ENCODE results near the gene MEGF11. TPM values are rescaled to one million over a fixed set of nuclear protein-coding genes. Genes with fewer than 3 reads are reported as not detected.

MEGF11 gene
- total RNA-seq, 1 experiment from 2014 or later: 0.09 TPM

DNA sequence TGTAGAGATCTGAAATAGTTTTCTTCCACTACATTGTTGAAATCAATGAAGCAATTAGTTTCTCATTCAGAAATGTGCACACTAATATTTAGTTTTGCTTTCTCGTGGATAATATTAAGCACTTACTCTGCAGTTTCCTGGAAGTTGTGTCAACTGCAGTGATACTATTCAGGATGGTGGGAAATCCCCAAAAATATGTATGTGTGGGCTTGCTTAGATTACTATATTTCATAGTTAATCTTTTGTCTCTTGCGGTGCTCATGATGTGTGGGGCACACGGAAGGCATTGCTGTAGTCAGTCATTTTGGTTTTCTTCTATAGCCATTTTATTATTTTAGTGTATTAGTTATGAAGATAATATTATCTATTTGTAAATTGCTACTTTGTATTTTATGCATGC, 364.6 kb downstream of the MEGF11 start:
- Mint-ChIP-seq H3K4me3 (ENCODE audit: unreplicated experiment) (no peak overlapping the region), H3K27me3 (ENCODE audit: insufficient read depth, unreplicated experiment) (no peaks in the 10 kb centered on the region), H3K36me3 (ENCODE audit: insufficient read depth, unreplicated experiment) (peaks cover 74% of the 10 kb centered on the region), H3K9me3 (ENCODE audit: unreplicated experiment) (no peaks in the 10 kb centered on the region), H3K4me1 (ENCODE audit: insufficient read depth, unreplicated experiment) (no peaks in the 10 kb centered on the region), H3K27ac (ENCODE audit: low read depth, unreplicated experiment) (no peak overlapping the region)
- no peak for DNase-seq (ENCODE audit: unreplicated experiment)
- TSS peak; percentile 27 for BruUV-seq (replicated peaks)
- TF ChIP-seq, protein P1, sequence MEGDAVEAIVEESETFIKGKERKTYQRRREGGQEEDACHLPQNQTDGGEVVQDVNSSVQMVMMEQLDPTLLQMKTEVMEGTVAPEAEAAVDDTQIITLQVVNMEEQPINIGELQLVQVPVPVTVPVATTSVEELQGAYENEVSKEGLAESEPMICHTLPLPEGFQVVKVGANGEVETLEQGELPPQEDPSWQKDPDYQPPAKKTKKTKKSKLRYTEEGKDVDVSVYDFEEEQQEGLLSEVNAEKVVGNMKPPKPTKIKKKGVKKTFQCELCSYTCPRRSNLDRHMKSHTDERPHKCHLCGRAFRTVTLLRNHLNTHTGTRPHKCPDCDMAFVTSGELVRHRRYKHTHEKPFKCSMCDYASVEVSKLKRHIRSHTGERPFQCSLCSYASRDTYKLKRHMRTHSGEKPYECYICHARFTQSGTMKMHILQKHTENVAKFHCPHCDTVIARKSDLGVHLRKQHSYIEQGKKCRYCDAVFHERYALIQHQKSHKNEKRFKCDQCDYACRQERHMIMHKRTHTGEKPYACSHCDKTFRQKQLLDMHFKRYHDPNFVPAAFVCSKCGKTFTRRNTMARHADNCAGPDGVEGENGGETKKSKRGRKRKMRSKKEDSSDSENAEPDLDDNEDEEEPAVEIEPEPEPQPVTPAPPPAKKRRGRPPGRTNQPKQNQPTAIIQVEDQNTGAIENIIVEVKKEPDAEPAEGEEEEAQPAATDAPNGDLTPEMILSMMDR (IDR thresholded peaks at IDR 0.05; ENCODE audit: unreplicated experiment): no peak
- CTCF ChIA-PET: no interaction called here
- intact Hi-C loops (cut with micrococcal nuclease): no loop called here
- POLR2A ChIA-PET: no interaction called here

DNA sequence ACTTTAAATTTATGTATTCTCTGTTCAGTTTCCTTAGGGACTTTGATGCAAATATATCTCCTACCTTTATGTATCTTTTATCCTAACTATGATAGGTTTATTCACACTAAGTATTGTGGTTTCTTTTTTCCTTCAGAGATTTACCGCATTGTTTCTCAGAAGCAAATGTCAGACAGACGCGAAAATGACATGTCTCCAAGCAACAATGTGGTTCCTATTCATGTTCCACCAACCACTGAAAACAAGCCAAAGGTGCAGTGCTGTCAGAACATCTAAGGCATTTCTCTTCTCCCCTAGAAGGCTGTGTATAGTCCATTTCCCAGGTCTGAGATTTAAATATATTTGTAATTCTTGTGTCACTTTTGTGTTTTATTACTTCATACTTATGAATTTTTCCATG, 366.0 kb downstream of the MEGF11 start:
- intact Hi-C loops (cut with micrococcal nuclease): no loop called here
- DNase-seq (ENCODE audit: unreplicated experiment): no peak
- no peaks in the 10 kb centered on the region for H3K9me3 Mint-ChIP-seq (ENCODE audit: unreplicated experiment)
- peaks cover 82% of the 10 kb centered on the region for H3K36me3 Mint-ChIP-seq (ENCODE audit: insufficient read depth, unreplicated experiment)
- BruUV-seq (replicated peaks): no TSS peak
- ChIA-PET POLR2A (interaction anchor here (0.5 kb wide), 1 partner anchor 17 kb away, joined by 5 read pairs; no protein-coding TSS in a partner anchor), CTCF (interaction anchor here (0.6 kb wide), 1 partner anchor 249 kb away, joined by 3 read pairs; no protein-coding TSS in a partner anchor)
- H3K4me1 Mint-ChIP-seq (ENCODE audit: insufficient read depth, unreplicated experiment): no peaks in the 10 kb centered on the region
- H3K4me3 Mint-ChIP-seq (ENCODE audit: unreplicated experiment): no peak overlapping the region
- TF ChIP-seq, protein P1 (IDR thresholded peaks at IDR 0.05; ENCODE audit: unreplicated experiment): no peak
- H3K27ac Mint-ChIP-seq (ENCODE audit: low read depth, unreplicated experiment): no peak overlapping the region
- no peaks in the 10 kb centered on the region for H3K27me3 Mint-ChIP-seq (ENCODE audit: insufficient read depth, unreplicated experiment)

DNA sequence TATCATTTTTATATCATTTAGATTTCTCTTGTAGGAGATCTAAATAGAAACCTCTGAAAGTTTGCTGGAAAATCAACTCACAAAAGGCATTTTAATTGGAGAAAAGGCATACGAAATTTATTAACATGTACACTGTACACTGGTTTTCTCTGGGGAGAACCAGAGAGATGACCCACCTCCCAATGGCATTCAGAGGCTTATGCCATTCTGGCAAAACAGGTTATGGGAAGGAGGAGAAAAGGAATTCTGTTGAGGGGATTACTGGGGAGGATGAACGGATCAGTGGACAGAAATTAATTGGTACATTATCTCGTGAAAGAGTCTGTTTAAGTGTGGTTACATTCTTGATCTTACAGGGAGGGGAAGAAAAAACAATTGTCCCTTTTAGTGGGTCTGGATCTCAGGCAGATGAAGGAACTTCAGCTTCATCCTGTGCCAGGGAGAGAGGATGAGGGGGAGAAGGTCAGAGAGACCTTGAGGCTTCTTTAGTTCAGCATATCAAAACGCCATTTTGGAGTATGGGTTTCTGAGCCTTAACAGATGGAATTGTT, 367.8 kb downstream of the MEGF11 start:
- H3K27ac Mint-ChIP-seq (ENCODE audit: low read depth, unreplicated experiment): no peak overlapping the region
- H3K36me3 Mint-ChIP-seq (ENCODE audit: insufficient read depth, unreplicated experiment): peaks cover 86% of the 10 kb centered on the region
- DNase-seq (ENCODE audit: unreplicated experiment): no peak
- intact Hi-C loops (cut with micrococcal nuclease): no loop called here
- H3K4me1 Mint-ChIP-seq (ENCODE audit: insufficient read depth, unreplicated experiment): peaks cover 6% of the 10 kb centered on the region
- CTCF ChIA-PET: no interaction called here
- POLR2A ChIA-PET: no interaction called here
- TF ChIP-seq, protein P1 (IDR thresholded peaks at IDR 0.05; ENCODE audit: unreplicated experiment): no peak
- no peaks in the 10 kb centered on the region for H3K27me3 Mint-ChIP-seq (ENCODE audit: insufficient read depth, unreplicated experiment)
- no TSS peak for BruUV-seq (replicated peaks)
- H3K9me3 Mint-ChIP-seq (ENCODE audit: unreplicated experiment): no peaks in the 10 kb centered on the region
- no peak overlapping the region for H3K4me3 Mint-ChIP-seq (ENCODE audit: unreplicated experiment)

DNA sequence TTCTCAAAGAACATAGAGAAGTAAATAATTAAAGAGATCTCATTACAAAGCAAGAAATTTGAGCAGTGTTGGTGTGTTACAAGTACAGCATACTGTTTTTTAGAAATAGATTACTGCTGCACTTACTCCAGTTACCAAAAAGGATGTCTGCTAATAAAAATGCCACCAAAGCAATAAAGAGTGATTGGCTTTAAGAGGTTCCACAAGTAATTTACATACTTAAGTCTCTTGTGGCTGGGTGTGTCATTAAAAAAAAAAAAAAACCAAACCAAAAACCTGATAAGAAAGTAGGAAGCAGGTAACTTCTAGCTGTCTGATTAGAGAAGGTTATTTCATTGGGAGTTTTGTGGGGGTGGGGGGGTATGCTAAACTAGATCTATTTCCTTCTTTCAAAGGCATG, 369.0 kb downstream of the MEGF11 start:
- Mint-ChIP-seq H3K36me3 (ENCODE audit: insufficient read depth, unreplicated experiment) (peaks cover 87% of the 10 kb centered on the region), H3K4me1 (ENCODE audit: insufficient read depth, unreplicated experiment) (peaks cover 6% of the 10 kb centered on the region), H3K4me3 (ENCODE audit: unreplicated experiment) (no peak overlapping the region), H3K9me3 (ENCODE audit: unreplicated experiment) (no peaks in the 10 kb centered on the region), H3K27ac (ENCODE audit: low read depth, unreplicated experiment) (no peak overlapping the region), H3K27me3 (ENCODE audit: insufficient read depth, unreplicated experiment) (no peaks in the 10 kb centered on the region)
- BruUV-seq (replicated peaks): no TSS peak
- CTCF ChIA-PET: no interaction called here
- POLR2A ChIA-PET: interaction anchor here (0.7 kb wide), 1 partner anchor 90 kb away, joined by 3 read pairs; no protein-coding TSS in a partner anchor
- intact Hi-C loops (cut with micrococcal nuclease): no loop called here
- DNase-seq (ENCODE audit: unreplicated experiment): no peak
- TF ChIP-seq, protein P1 (IDR thresholded peaks at IDR 0.05; ENCODE audit: unreplicated experiment): no peak
